Activated naive CD4-positive, alpha-beta T cell treated with anti-CD3 and anti-CD28 coated beads, Interleukin-2, amount 10 ng/mL, durations not matched to agents 7 days and 5 days (primary cell): Measurements from ENCODE around the gene RPL5.
A peak's percentile ranks its signal among the peaks of the same experiment; 100 is the strongest.

ENCODE experiments used
- CTCF ChIA-PET: fragments of 350-600 bp; sonication (Branson Sonifier 250); formaldehyde crosslinking; loops from one replicate; lab custom pipeline; 2021; ENCODE audit warnings: antibody characterized with exemption; lab: Charles Lee
- DNase-seq: peaks from one replicate; pipeline ENCODE4 v3.0.0-alpha.2; 2020
- H3K27ac Mint-ChIP-seq: one replicate; pipeline ENCODE4 v1.8.0; 2021; ENCODE audit warnings: mild to moderate bottlenecking, moderate library complexity, mixed read lengths
- H3K27me3 Mint-ChIP-seq: one replicate; pipeline ENCODE4 v1.8.0; 2021; ENCODE audit warnings: mild to moderate bottlenecking, mixed read lengths
- H3K36me3 Mint-ChIP-seq: one replicate; pipeline ENCODE4 v1.8.0; 2021; ENCODE audit warnings: mixed read lengths
- H3K4me1 Mint-ChIP-seq: one replicate; pipeline ENCODE4 v1.8.0; 2021; ENCODE audit warnings: mixed read lengths
- H3K4me3 Mint-ChIP-seq: one replicate; pipeline ENCODE4 v1.8.0; 2021; ENCODE audit warnings: mild to moderate bottlenecking, moderate library complexity, mixed read lengths
- H3K9me3 Mint-ChIP-seq: one replicate; pipeline ENCODE4 v1.8.0; 2021; ENCODE audit warnings: mixed read lengths

Gene RPL5

DNA sequence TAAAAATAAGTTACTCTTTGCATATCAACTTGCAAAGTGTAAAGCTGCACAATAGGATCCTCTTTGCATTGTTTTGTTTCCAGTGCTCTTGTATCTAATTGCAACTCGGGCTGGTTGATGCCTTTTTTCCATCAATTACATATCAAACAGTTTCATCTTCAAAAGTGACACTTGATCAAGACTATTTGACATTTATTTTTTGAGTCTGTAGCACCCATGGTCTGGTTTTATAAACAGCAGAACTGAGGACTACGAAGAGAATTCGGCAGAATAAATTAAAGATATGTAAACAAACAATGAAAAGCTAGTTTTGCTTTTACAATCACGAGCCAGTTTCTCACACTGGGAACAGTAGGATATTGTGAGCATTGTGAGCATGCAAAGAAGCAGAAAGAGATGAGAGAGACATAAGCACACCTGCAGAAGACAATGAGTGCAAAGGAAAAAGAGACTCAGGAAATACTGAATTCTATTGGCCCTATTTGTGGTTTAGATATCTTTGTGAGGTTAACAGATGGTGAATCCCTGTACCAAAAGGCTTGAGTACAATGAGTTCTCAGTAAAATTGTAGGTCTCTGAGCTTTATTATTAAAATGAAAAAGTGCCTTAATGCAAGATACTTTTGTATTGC is 45.4 kb downstream of the RPL5 start:
- H3K9me3 Mint-ChIP-seq: peaks cover 2% of the 10 kb centered on the region
- peak overlapping the region; percentile 63 for H3K27ac Mint-ChIP-seq
- H3K4me3 Mint-ChIP-seq: no peak overlapping the region
- CTCF ChIA-PET: interaction anchor here (0.9 to 3.9 kb wide), 6 partner anchors 14 to 586 kb away, joined by 3 to 16 read pairs (median 4); no protein-coding TSS in a partner anchor
- no peak for DNase-seq
- peaks cover 29% of the 10 kb centered on the region for H3K4me1 Mint-ChIP-seq
- no peaks in the 10 kb centered on the region for H3K27me3 Mint-ChIP-seq
- H3K36me3 Mint-ChIP-seq: peaks cover 23% of the 10 kb centered on the region

DNA sequence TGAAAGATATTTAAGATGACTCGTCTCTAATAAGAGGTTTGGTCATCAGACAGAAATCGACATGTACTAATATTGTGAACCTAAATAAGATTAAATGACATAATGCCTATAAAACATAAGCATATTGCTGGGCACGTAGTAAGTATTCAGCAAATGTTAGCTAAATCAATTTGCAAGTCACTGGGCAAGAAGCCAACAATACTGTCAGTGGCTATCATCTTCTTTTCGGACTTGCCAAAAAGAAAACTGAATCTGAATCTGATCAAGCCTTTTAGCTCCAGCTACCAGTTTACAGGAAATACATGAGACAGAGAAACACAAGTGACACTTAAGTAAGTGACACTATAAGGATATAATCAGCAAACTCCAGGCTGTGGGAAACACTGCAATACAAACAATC is 46.0 kb downstream of the RPL5 start:
- peaks cover 19% of the 10 kb centered on the region for H3K36me3 Mint-ChIP-seq
- H3K27ac Mint-ChIP-seq: peak overlapping the region; percentile 63
- no peaks in the 10 kb centered on the region for H3K9me3 Mint-ChIP-seq
- DNase-seq: no peak
- H3K27me3 Mint-ChIP-seq: no peaks in the 10 kb centered on the region
- CTCF ChIA-PET: interaction anchor here (0.9 to 3.9 kb wide), 4 partner anchors 19 to 586 kb away, joined by 3 to 16 read pairs (median 8); no protein-coding TSS in a partner anchor
- no peak overlapping the region for H3K4me3 Mint-ChIP-seq
- H3K4me1 Mint-ChIP-seq: peaks cover 34% of the 10 kb centered on the region

DNA sequence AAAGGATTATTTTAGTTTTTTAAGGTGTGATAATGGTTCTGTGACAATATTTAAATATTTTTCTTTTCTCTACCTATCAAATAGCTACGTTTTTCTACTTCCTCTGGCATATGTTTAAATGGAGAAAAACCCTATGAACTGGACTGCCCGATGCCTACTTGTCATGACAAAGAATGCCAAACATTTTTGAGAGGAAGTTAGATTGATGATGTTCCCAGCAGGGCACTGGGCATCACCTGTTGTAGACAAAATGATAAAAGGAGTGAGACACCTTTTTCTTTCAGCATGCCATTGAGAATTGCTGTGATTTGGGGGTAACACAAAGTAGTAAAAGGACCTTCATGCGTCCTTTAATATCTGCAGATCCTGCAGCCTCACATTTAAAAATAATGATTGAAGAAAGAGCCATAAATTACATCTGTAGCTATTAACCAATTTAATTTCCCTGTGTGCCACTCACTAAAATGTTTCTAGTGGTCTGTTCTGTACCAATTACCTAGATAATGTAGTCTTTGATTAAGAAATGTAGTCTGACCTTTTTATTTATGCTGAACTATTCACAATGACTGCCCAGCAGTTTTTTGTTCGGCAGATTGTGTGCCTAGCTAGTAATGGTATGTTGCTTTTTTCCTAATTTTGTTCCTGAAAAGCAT is 47.6 kb downstream of the RPL5 start:
- no peak overlapping the region for H3K4me3 Mint-ChIP-seq
- peaks cover 10% of the 10 kb centered on the region for H3K36me3 Mint-ChIP-seq
- H3K9me3 Mint-ChIP-seq: no peaks in the 10 kb centered on the region
- no peaks in the 10 kb centered on the region for H3K27me3 Mint-ChIP-seq
- DNase-seq: no peak
- H3K4me1 Mint-ChIP-seq: peaks cover 47% of the 10 kb centered on the region
- CTCF ChIA-PET: interaction anchor here (0.8 to 3.9 kb wide), 2 partner anchors 20 to 71 kb away, joined by 3 to 16 read pairs; no protein-coding TSS in a partner anchor
- no peak overlapping the region for H3K27ac Mint-ChIP-seq

DNA sequence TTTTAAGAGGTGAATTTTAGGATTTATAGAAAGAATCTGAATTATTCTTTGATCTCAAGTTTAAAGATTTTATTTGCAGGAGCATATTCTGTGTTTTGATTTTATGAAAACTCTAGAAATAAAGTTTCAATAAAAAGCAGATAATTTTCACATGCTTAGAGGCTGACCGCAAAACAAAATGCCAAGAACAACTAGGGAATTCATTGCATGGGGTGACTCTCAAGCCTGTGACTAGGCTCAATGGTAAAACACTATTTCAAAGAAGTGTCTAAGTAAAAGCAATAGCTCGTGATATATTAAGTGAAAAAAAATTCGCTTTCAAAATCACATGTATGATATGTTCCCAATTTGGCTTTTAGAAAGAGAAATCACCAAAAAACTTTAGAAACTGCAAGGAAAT is 49.6 kb downstream of the RPL5 start:
- Mint-ChIP-seq H3K9me3 (no peaks in the 10 kb centered on the region), H3K27ac (no peak overlapping the region), H3K27me3 (no peaks in the 10 kb centered on the region), H3K36me3 (peaks cover 4% of the 10 kb centered on the region), H3K4me3 (no peak overlapping the region), H3K4me1 (peaks cover 48% of the 10 kb centered on the region)
- CTCF ChIA-PET: no interaction called here
- DNase-seq: no peak

DNA sequence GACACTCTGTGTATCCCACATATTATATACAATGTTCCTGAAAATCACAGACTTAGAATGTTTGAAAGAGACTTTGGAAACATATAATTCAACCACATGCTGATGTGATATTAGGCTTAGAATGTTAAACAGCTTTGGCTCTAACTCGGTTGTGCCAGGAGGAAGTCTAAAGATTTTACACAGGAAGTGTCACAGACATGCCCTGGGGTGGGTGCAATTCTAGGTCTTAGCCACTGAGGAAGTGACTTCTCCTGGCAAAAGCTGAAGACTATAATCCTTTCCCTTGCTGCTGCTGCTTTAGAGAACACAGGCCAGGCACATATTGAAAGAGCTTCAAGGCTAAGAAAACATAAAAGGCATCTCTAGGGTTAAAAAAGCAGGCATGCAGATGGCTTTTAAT is 51.0 kb downstream of the RPL5 start:
- peak overlapping the region; percentile 67 for H3K27ac Mint-ChIP-seq
- no peaks in the 10 kb centered on the region for H3K9me3 Mint-ChIP-seq
- no peaks in the 10 kb centered on the region for H3K27me3 Mint-ChIP-seq
- DNase-seq: peak; percentile 59
- H3K36me3 Mint-ChIP-seq: peaks cover 7% of the 10 kb centered on the region
- H3K4me1 Mint-ChIP-seq: peaks cover 37% of the 10 kb centered on the region
- no peak overlapping the region for H3K4me3 Mint-ChIP-seq
- CTCF ChIA-PET: interaction anchor here (0.6 to 1.3 kb wide), 2 partner anchors 24 to 196 kb away, joined by 3 read pairs; no protein-coding TSS in a partner anchor

DNA sequence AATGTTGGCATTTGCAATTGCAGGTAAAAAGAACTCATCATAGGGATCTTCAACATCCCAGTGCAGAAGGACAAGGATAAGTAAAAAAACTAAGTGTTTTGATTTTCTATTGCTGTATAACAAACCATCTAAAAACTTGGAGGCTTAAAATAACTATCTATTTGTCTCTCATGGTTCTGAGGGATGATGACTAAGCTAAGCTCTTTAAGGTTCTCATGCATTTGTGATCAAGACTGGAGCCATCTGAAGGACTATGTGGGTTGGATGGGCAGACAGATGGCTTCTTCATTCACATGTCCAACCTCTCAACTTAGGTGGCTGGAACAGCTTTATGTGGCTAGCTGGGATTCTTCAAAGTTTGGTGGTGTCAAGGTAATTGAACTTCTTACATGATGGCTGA is 51.5 kb downstream of the RPL5 start:
- no peak for DNase-seq
- H3K4me1 Mint-ChIP-seq: peaks cover 32% of the 10 kb centered on the region
- peaks cover 3% of the 10 kb centered on the region for H3K9me3 Mint-ChIP-seq
- H3K36me3 Mint-ChIP-seq: peaks cover 8% of the 10 kb centered on the region
- H3K4me3 Mint-ChIP-seq: no peak overlapping the region
- H3K27ac Mint-ChIP-seq: peak overlapping the region; percentile 67
- H3K27me3 Mint-ChIP-seq: no peaks in the 10 kb centered on the region
- CTCF ChIA-PET: interaction anchor here (1.3 to 1.5 kb wide), 2 partner anchors 24 to 68 kb away, joined by 3 read pairs; no protein-coding TSS in a partner anchor

DNA sequence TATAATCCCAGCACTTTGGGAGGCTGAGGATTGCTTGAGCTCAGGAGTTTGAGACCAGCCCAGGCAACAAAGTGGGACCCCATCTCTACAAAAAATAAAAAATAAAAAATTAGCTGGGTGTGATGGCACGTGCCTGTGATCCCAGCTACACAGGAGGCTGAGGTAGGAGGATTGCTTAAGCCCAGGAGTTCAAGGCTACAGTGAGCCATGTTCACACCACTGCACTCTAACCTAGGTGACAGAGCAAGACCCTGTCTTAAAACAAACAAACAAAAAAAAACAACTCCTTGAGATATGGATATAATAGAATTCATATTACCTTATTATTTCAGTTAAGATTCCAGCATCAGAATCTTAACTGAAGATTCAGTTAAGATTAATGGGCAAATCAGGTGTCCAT is 52.4 kb downstream of the RPL5 start:
- H3K9me3 Mint-ChIP-seq: peaks cover 6% of the 10 kb centered on the region
- CTCF ChIA-PET: interaction anchor here (1.3 to 1.5 kb wide), 2 partner anchors 25 to 67 kb away, joined by 3 read pairs; no protein-coding TSS in a partner anchor
- H3K4me3 Mint-ChIP-seq: no peak overlapping the region
- DNase-seq: no peak
- no peaks in the 10 kb centered on the region for H3K27me3 Mint-ChIP-seq
- H3K4me1 Mint-ChIP-seq: peaks cover 30% of the 10 kb centered on the region
- H3K36me3 Mint-ChIP-seq: peaks cover 11% of the 10 kb centered on the region
- H3K27ac Mint-ChIP-seq: no peak overlapping the region

DNA sequence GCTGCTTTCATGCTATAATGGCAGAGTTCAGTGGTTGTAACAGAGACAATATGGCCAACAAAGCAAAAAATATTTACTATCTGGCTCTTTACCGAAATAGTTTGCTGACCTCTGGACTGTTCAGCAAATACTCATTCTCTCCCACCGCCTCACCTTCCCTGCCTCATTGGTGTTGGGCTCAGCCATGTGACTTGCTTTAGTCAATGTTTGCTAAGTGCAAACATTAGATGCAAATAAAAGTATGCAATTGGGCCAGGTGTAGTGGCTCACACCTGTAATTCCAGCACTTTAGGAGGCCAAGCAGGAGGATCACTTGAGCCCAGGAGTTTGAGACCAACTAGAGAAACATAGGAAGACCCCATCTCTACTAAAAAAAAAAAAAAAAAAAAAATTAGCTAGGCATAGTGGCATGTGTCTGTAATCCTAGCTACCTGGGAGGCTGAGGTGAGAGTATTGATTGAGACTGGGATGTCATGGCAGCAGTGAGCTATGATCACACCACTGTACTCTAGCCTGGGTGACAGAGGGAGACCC is 55.1 kb downstream of the RPL5 start:
- H3K9me3 Mint-ChIP-seq: peaks cover 15% of the 10 kb centered on the region
- no peaks in the 10 kb centered on the region for H3K27me3 Mint-ChIP-seq
- H3K4me3 Mint-ChIP-seq: no peak overlapping the region
- peaks cover 20% of the 10 kb centered on the region for H3K36me3 Mint-ChIP-seq
- CTCF ChIA-PET: no interaction called here
- no peak overlapping the region for H3K27ac Mint-ChIP-seq
- H3K4me1 Mint-ChIP-seq: peaks cover 20% of the 10 kb centered on the region
- no peak for DNase-seq

DNA sequence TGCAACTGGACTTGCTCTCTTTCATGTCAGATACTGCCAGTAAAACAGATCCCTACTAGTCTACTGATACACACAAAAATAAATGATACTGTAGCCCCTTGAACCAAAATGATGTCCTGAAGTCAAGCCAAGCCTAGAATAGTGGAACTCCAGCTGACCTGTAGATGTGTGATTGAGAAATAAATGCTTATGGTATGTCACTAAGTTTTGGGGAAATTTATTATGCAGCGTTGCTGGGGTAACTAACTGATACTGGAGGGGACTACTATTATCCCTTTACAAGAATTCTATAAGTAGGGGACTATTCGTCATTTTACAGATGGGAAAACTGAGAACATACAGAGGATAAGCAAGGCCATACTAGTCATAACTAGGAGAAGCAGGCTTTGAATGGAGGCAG is 55.6 kb downstream of the RPL5 start:
- Mint-ChIP-seq H3K36me3 (peaks cover 21% of the 10 kb centered on the region), H3K9me3 (peaks cover 19% of the 10 kb centered on the region), H3K27me3 (no peaks in the 10 kb centered on the region), H3K4me3 (no peak overlapping the region), H3K4me1 (peaks cover 18% of the 10 kb centered on the region), H3K27ac (no peak overlapping the region)
- CTCF ChIA-PET: no interaction called here
- no peak for DNase-seq
